Ramos (cell line): Measurements from ENCODE around the gene CRISPLD2.

Source experiments
- in situ Hi-C: fragments of 300-500 bp; cut with MboI; formaldehyde crosslinking; loops from one replicate; pipeline ENCODE4 v1.14.3; 2022; ENCODE audit warnings: low sequenced_read_pairs; ENCODE audit not compliant: unreplicated experiment

CRISPLD2 gene

DNA sequence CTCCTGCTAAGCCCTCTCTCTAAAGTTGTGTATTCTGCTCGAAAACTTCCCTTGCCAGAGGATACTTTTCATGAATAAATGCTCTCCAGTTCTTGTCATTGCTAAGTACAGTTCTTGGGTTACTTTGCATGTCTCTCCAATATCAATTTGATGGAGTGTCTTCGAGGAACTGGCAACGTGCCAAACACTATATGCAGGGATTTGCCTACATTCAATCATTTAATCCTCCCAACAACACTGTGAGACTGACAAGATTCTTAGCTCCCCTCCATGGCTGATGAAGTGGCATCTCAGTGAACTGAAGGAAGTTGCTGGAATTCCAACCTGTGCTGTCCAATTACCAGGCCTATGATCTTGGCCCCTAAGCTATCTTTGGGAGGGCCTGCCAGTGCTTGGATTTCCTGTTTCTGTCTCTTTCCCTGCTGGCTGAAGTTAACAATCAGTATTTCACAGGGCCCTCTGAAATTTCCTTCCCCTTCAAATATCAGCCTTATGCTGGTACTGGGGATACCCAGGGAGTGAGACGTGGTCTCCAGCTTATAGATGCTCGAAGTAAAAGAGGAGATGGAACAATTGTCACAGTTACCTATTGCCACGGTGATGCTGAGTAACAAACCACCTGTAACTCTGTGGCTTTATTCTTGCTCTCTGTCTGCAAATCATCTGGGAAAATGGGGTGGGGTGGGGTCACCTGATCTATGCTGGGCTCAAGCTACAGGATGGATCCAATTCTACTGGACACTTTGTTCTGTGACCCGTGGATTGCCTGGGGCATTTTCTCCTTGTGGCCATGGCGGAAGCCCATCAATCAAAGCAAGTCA lies 19.4 kb upstream of the CRISPLD2 start:
- in situ Hi-C loops = no loop called here

DNA sequence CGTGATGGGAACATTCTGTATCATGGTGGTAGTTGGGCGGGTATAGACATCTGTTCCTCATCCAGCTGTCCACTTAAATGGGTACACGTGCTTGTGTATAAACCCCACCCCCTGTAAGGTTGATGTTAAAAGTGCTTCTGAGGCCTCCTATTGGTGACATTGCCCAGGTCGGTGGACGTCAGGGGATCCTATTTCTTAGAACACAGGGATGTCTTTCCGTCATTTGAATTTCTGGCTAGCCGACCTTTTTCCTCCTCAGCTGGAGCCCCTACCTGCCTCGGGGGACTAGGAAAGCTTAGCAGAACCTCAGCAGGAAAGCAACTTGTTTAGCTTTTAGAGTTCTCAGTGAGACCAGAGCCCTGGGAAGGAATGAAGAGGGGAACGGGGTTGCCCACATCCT lies 16.6 kb upstream of the CRISPLD2 start:
- in situ Hi-C loops = no loop called here

DNA sequence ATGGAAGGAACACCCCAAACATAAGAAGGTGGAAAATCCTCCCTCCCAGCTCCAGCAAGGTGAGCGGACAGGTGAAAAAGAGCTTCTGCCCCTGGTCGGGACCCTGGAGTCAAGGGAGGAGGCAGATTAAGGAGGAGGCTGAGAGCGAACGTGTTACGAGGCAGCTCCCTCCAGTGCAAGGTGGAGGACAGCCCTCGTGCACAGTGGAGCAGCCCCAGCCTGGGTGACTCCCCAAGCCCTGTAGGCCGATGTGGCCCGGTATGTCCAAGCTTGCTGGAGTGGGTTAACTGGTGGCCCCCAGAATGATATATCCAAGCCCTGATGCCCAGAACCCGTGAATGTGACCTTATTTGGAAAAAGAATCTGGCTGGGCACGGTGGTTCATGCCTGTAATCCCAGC lies 15.5 kb upstream of the CRISPLD2 start:
- in situ Hi-C loops = no loop called here

DNA sequence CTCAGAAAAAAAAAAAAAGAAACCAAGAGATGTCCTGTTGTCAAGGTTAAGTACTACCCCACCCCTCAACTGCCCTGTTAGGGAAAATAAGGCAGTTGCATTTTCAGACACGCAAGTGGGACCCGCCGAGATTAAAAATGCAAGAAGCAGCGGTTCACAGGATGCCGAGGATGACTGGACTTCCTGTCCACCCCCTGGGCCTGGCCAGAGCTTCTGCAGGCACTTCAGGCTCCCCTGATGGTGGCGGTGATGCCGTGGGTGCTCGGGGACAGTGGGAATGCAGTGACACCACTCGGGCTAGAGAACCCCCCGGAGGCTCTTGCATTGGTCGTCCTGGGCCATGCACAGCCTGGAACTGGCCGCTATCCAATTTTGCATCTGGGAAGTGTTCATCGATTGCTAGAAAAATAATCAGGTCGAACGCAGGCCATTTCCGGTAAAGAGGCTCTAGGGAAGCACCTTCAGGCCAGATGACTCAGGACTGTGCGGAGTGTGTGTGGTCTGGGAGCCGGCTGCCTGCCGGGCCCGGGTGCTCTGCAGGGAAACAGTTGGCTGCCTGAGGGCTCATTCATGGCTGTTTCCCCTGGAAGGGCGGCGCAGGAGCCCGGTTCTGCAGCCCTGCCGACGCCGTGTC lies 13.4 kb upstream of the CRISPLD2 start:
- in situ Hi-C loops = no loop called here

DNA sequence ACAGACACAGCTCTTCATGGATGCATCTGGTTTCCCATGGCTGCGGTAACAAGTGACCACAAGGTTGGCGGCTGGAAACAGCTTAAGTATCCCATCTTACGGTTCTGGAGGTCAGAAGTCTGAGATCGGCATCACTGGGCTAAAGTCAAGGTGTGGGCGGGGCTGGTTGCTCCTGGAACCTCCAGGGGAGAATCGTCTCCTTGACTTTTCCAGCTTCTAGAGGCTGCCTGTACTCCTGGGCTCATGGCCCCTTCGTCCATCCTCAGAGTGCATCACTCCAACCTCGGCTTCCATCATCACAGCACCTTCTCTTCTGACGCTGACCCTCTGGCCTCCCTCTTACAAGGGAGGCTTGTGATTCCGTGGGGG lies 12.9 kb upstream of the CRISPLD2 start:
- in situ Hi-C loops = no loop called here

DNA sequence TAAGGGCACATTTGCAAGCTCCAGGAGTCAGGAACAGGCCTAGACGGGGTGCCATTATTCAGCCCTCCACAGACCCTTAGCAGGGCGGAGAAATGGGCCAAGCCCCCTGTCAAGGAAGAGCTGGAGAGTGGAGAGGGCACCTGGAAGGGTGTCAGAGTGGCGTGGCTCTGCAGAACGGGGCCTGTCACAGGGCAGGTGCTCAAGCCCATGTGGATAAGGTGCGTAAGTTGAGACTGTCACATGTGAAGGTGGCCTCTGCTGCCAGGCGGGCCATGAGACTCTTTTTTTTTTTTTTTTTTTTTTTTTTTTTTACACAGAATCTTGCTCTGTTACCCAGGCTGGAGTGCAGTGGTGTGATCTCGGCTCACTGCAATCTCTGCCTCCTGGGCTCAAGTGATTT lies 12.0 kb upstream of the CRISPLD2 start:
- in situ Hi-C loops = no loop called here

DNA sequence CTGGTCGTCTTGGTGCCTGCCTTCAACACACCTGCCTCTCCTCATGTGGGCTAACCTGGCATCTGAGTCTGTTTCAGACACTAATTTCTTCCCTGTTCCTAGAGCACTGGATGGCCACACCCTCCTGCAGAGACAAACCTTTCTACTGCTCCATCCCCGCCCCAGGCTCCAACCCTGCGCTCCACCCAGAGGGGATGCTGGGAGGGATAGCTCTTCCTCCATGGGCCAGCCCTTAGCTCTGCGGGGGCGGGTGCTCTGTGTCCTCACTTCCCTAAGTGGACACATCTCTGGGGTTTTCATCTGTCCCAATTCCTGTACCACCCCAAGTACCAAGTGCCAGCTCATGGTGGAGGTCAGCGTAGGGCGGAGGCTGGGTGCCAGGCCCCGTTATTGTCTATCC lies 11.0 kb upstream of the CRISPLD2 start:
- in situ Hi-C loops = no loop called here

DNA sequence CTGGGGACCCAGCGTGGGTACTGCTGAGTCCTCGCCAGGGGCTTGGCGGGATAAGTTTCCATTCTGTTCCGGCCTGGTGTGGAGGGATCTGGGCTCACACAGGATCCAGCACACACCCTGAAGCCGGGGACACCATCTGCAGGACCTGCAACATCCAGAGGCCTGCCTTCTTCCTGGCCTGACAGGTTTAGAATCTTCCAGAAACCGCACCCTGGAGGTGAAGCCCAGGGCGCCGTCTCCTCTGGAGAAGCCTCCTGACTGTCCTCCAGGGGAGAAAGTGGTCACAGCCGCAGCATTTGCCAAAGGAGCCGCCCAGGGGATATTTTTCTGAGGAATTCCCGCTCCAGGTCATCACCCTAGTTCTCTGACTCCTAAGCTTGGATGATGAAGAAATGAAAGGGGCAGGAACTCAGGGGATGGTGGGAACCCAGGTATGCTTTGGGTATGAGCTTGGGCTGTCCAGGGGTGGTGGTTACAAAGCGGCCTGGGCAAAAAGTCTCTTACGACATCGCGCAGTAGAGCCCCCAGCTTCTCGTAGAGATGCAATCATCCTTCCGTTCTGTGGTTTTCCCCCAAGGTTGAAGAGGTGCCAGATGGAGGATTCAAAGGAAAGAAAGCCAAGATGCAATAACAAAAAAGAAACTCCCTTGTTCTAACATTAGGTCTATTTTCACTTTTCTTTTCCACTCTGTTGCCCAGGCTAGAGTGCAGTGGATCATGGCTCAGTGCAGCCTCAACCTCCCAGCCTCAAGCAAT lies 9.1 kb upstream of the CRISPLD2 start:
- in situ Hi-C loops = no loop called here

DNA sequence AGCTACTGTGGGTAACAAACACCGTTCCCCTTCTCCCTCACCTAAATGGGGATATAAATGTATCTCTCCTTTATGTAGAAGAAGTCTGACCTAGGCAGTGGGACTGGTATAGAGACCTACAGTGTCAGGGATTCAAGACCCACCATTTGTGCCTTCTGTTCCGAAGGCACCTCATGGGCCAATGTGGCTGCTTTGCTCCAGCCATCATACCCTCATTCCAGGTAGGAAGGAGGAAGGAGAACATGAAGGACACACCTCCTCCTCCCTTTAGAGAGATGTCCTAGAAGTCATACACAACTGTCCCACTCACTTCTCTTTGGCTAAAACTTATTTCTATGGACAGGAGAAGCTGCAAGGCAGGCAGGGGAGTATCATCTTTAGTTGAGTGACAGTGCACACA lies 8.3 kb upstream of the CRISPLD2 start:
- in situ Hi-C loops = no loop called here

DNA sequence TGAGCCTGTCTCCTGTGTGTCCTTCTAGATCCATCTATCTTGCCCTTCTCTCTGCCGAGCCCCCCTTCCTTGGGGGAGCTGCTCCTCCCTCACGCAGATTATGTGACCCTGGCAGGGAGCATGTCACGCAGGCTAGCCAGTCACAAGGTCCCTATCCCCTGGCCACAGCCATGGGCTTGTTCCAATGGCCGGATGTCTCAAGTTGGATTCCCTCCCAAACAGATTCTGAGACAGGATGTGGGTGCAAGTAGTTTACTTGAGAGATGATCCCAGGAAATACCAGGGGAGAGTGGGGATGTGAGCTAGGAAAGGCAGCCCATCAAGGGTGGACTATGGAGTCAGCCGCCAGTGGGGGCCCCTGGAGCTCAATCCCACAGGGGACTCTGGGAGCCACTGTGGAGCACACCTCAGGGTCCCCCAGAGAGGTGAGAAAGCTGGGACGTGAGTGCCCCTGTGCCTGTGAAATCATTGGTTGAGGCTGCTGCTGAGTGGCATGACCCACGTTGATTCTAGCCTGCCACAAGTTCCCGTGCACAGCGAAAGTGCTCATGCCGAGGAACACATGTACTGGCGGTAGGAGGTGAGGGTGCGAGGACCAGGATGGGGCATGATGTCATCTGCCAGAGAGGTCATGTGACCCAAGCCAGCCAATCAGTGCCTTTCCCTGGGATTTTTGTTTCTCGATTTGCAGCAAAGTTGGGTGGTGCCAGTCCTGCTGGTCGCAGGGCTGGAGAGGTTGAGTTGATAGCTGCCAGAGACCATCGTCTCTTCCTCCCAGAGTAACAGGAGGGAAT lies 6.4 kb upstream of the CRISPLD2 start:
- in situ Hi-C loops = no loop called here

DNA sequence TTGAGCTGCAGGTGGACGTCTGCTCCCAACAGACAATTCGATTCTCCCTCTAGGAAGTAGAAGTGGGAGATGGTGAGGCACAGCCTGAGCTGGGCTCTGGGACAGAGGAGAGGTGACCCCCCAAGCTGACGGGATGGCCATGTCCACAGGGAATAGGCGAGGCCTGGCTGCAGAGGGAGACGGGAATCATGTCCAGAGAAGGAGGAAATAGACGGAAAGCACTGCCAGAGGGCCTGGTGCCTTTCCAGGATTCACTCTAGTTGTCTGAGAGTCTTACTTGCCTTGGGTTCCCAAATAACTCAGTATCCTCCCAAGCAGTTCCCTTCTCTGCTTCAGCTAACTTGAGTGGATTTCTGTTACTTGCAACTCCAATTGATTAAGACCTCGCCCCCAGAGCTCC lies 4.3 kb upstream of the CRISPLD2 start:
- in situ Hi-C loops = no loop called here

DNA sequence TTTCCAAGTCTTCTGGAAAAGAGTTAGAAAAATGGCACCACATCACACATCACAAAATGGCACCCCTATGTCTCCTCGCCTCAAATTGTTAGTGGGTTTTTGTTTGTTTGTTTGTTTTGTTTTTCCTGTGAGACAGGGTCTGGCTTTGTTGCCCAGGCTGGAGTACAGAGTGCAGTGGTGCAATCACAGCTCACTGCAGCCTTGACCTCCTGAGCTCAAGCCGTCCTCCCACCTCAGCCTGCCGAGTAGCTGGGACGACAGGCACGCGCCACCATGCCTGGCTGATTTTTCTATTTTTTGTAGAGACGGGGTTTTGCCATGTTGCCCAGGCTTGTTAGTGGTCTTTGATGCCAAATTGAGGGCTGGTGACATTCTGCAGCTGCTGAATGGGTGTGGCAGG lies 3.8 kb upstream of the CRISPLD2 start:
- in situ Hi-C loops = no loop called here

DNA sequence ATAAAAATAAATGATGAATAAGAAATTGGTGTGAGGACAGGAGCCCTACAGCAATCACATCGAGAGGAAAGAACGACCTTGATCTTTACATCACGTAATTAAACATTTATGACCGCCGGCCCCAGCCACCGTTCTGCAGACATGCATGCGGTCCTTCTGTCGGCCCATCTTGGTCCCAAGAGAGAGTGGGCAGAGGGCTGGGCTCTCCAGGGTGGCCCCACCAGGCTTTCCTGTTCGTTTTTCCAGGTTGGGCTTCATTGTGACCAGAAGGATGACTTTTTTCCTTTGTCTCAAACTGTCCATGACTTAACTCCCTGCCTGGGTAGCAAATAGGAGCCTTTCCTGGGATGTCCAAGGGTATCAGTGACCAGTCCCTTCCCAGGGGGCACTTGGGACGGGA lies 3.3 kb upstream of the CRISPLD2 start:
- in situ Hi-C loops = no loop called here

DNA sequence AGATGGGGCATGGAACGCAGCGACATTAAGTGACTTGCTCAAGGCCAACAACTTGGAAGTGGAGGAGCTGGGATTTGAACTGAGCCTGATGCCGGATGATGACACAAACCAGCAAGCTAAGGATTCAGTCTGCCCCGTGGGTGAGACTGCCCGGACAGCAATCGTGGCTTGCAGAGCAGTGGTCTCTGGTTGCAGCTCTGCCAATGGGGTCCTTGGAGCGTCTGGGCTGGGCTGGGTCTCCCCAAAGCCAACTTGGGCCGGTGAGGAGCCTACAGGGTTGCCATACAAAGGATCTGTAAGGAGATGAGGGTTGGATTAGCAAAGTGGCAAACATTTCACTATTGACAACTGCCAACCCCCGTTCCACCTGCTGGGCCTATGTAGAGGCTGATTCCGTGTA lies 2.6 kb upstream of the CRISPLD2 start:
- in situ Hi-C loops = no loop called here

DNA sequence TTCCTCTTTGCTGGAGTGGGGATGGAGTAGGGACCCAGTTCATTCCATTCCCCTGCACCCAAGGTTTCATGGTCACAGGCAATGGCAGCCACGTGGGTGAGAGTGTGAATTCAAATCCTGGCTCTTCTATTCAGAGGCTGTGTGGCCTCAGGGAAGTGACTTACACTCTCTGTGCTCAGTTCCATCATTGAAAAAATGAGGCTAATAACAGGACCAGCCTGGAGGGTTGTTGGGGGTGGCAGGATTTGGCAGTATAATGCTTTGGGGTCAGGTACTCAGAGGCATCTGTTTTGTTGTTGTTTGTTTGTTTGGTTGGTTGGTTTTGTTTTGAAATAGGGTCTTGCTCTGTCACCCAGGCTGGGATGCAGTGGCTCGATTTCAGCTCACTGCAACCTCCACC lies 2.2 kb upstream of the CRISPLD2 start:
- in situ Hi-C loops = no loop called here

DNA sequence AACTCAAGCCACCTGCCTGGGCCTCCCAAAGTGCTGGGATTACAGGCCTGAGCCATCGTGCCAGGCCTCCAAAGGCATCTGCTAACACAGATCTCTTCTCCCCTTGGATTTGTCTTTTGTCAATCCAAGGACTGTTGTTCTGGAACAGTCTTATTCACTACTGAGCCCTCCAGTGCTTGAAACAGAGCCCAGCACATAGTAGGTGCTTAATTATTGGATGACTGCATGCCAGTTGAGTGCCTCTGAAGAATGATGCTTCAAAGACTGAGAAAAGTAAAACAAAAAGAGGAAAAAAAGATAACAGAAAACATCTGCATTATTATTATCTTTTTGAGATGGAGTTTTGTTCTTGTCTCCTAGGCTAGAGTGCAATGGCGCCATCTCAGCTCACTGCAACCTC lies 1.7 kb upstream of the CRISPLD2 start:
- in situ Hi-C loops = no loop called here

DNA sequence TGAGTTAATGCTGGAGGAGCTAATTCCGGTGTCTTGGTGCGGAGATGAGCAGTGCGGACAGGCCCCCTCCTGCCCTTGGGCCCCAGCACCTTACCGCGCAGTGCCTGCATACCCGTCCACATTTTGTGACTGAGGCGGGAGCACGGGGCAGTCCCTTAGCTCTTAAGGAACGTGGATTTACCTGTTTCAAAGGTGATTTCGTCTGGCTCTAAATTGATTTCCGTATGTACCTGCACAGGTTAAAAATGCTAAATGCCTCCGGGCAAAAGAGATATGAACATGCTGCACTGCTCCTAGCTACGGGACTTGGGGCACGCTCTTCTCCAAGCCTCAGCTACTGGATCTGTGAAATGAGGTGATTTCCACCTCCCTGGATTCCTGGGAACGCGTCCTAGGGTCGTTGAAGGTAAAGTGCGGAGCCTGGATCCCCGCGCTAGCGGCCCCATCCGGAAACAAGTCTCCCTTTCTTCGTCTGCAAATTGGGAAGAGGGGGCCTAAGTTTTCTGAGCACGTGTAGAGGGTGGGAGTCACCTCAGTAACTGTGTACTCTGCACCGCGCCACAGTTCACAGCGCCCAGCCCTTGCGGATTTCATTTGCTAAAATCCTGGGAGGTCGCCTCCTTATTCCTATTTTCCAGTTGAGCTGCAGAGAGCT lies 669 bp upstream of the CRISPLD2 start:
- in situ Hi-C loops = no loop called here

DNA sequence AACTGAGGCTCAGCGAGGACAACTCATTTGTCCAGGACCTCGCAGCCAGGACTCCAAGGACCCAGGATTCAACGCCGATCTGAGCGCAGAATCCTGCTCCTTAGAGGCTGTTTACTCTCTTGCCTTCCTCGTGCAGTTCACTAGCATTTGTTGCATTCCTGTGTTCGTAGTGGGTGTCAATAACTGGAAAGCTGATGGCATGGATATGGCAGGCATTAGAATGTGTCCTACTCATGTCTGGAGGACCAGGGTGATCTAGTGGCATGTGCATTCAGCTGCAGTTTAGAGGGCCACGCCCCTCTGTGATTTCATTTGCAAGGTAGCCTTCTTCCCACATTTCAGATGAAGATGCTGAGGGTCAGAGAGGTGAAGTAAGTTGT lies 510 bp downstream of the CRISPLD2 start:
- in situ Hi-C loops = no loop called here

DNA sequence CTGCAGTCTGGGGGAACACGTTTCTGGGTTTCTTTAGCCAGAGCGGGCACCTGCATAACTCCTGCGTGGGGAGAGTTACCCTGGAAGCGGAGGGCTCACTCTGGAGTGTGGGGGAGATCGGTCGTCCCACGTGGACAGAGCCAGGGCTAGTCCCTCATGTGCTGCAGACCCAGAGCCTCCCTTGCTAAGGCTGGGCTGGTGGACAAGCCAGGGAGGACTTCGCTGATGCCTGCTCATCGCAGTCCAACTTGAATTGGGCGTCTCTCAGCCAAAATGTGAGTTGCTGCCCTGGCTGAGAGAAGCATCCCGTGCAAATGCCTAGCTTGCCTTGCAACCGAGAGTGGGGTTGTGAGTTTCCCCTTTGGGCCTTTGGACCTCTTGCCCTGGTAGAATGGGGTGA lies 986 bp downstream of the CRISPLD2 start:
- in situ Hi-C loops = no loop called here

DNA sequence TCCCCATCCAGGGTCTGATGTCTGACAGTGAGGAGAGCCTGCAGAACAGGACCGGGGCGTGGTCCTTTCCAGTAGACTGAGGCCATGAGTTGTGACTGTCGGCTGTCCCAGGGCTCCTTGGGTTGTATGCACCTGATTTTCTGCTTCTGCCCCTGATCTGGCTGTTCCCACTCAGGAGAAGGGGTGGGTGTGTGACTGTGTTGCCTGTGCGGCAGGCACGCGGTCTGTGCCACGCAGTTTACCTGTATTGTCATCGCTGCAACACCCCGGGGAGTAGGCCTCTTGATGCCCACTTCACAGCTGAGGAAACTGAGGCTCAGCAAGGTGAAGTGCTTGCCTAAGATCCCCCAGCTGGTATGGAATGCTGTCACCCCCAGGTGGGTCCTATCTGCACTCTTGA lies 1.4 kb downstream of the CRISPLD2 start:
- in situ Hi-C loops = no loop called here
